Fibroblast of peridontal ligament (primary cell): ENCODE results near the gene MICU1.
"Not testable (repeated sequence)": the region's sequence is repeated elsewhere in the genome, so short reads cannot be mapped to it uniquely, and the experiment has no call there.

Experiments used
- DNase-seq: peaks from one replicate; pipeline ENCODE4 v3.0.0-alpha.2; 2010; ENCODE audit errors: extremely low read depth

MICU1 gene

DNA sequence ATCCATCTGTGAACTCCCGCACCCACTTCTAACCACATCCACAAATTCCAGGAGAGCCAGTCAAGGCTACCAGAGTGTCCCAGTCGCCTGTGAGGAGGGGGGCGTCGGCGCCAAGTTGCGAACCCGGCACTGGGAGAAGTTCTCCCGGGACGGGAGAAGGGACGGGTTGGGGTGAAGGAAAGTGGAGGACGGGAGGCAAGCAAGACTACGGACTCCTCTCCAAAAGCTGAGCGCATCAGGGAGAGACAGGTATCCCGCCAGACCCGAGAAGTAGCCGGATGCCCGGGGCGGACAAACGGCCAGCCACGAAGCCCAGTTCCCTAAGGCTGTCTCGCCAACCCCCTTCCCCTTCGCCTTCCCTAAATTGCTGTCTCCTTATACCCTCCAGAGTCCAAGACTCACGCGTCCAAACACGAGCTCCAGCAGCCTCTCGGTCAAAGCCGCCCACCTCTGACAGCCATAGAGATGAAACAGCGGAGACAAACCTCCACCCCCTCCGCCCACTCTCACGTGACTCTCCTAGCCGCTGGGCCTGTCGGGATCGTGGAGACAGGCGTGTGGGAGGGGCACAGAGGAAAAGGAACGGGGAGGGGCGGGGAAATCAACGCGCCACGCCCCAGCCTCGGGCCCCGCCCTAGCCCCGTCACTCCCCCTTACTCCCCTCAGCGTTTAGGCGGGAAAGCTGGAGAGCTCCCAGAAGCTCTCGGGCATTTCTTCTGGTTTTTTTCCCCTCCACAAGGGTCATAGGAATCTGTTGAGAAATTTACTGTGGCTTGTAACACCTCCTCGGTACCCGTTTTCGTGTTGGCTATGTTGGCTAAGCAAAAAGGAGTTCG, at the start of gene MICU1:
MICU1 (minus strand) TSS at position 472 of the 836 bp plus-strand sequence. CDS start 59,286 bp downstream, outside the sequence.
- DNase-seq, result peak; percentile 91

DNA sequence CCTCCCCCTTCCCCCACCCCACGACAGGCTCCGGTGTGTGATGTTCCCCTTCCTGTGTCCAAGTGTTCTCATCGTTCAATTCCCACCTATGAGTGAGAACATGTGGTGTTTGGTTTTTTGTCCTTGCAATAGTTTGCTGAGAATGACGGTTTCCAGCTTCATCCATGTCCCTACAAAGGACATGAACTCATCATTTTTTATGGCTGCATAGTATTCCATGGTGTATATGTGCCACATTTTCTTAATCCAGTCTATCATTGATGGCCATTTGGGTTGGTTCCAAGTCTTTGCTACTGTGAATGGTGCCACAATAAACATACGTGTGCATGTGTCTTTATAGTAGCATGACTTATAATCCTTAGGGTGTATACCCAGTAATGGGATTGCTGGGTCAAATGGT, 48.3 kb upstream of the MICU1 start:
- DNase-seq, result not testable (repeated sequence)

DNA sequence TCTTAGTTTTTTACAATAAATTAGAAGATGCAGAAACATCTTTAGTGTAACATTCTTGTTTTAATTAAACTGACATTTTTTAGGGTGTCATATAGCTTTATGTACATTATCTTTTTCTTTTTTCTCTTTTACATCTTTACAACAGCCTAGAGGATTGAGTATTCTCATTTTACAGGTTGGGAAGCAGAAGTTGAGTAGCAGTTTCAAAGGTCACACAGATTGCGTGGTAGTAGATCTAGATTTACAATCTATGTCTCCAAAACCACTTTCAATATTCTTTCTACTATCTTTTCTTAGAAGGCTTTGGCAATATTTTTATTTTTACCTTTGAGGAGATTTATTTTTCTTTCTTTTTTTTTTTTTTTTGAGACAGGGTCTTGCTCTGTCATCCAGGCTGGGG, 47.4 kb upstream of the MICU1 start:
- no peak for DNase-seq

- no peak for DNase-seq
These were observed 41.5 kb upstream of the MICU1 start for GRCh38 chr10:72667207-72667864.

DNA sequence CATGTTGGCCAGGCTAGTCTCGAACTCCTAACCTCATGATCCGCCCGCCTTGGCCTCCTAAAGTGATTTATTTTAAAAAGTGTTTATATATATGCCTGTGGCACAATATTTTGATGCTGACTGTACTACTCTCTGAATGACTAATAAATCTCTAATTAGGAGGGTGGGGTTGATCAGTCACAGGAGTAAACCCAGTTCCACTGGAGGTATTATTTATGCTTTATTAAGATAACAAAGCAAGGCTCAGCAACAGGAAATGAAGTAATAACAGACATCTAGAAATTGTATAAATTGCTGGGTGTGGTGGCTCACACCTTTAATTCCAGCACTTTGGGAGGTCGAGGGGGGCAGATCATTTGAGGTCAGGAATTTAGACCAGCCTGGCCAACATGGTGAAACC, 40.0 kb upstream of the MICU1 start:
- DNase-seq, result peak; percentile 11

DNA sequence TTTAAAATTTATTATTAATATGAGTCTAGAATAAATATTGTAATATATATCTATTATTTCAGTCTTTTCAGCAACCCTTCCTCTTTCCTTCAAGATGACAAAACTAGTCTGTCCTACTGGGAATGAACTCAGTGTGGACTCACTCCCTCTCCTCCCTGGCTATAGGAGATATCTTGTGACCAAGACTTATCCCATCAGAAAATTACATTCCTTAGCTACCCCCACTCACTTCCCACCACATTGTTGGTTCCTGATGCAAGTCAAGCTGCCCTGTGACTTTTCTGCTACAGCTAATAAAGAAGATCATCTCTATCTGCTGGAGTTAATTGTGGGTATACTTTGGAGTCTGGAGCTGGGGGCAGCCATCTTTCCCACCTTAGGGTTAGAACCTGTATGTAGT, 38.1 kb upstream of the MICU1 start:
- no peak for DNase-seq

DNA sequence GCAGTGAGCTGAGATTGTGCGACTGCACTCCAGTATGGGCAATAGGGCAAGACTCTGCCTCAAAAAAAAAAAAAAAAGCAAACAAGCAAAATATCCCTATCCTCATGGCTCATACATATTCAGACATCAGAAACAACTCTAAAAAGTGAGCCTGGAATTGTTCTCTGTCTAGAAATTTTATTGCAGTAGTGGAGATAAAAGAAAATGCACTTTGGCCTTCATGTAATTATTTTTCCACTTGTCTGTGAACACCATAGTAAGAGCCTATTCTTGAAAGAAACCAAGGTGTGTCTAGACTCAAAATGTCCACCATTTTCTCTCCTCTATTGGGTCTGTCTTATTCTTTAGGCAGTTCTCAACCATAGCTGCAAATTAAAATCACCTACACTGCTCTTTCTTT, 35.6 kb upstream of the MICU1 start:
- DNase-seq, result no peak

DNA sequence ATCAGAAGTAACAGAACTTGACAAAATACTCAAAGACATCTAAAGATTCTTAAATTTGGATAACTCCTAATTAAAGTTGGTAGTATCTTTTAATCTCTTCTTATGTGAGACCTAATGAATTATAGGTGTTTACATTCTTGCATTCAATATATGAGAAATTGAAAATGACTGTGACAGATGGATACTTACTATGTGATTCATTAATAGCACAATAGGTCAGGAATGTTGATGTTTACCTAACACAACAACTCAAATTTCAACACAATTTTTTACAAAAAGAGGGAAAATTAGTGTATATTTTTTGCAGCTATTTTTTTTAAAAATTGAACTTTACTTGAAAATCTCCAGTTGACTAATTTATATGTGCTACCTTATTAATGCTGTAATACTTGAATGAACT, 34.3 kb upstream of the MICU1 start:
- no peak for DNase-seq

GRCh38 chr10:72659694-72660093, 33.8 kb upstream of the MICU1 start:
- no peak for DNase-seq

DNA sequence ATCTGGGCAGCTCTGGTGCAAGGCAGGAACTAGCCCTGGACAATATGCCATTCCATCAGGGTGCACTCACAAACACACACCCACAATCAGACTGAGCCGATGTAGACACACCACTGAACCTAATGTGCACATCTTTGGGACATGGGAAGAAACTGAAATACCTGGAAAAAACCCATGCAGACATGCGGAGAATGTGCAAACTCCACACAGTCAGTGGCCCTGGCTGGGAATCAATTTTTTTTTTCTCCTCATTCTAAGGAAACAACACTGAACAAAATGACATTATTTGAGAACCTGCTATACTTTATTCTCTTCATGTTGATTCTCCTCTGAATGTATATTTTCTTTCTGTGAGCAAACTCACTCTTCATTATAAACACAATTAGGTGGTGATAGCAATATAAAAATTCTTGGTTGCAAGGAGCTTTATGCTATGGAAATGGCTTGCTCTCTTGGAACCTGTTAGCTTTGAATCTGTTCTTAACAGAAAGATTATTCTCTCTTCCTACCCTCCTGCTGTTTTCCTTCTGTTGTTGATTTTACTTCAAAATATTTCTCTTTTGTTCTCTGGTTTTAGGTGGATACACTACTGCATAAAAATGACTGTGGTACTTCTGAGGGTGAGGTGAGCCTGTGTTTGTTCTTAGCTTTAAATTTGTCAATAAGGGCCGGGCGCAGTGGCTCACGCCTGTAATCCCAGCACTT, 33.0 kb upstream of the MICU1 start:
- DNase-seq, result no peak

DNA sequence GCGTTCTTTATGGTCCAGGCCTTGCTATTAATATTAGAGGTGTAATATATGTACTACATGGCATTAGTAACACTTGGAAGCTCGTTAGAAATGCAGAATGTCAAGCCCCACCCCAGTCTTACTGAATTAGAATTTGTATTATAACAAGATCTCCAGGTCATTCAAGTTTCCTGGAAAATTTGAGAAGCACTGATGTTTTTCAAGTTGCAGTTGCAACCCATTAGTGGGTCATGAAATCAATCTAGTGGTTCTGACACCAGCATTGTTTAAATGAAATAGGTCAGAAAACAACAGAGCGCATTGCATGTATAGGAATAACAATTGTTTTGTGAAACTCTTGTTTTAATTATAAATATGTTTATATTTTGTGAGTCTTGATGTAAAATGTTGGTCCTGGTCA, 28.8 kb upstream of the MICU1 start:
- DNase-seq, result no peak

GRCh38 chr10:72653383-72654096, 27.7 kb upstream of the MICU1 start:
- DNase-seq, result no peak

DNA sequence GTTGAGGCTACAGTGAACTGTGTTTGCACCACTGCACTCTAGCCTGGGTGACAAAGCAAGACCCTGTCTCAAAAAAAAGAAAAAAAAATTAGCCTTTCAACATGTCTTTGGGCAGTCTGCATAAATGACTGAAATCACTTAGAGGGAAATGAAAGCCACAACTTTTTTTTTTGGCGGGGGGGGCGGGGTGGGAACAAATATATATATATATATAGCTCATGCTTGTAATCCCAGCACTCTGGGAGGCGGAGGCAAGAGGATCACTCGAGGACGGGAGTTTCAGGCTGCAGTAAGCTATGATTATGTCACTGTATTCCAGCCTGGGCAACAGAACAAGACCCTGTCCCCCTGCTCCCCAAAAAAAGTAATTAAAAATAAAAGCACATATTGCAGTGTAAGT, 23.4 kb upstream of the MICU1 start:
- DNase-seq, result no peak

DNA sequence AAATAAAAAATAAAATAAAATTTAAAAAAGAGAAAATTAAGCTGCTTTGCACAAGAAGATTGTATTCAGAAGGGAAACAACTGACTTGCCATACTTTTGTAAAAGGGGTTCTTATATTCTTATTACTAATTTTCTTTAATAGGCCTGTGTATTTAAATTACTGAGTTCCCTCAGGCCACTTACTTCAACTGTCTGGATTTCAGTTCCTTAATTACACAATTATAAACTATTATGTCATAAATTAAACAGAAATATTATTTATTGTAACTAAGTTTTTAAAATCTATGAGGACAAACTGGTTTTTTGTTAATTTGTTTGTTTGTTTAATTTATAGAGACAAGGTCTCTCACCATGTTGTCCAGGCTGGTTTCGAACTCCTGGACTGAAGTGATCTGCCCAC, 22.4 kb upstream of the MICU1 start:
- DNase-seq, result no peak

- DNase-seq, result not testable (repeated sequence)
These were observed 21.1 kb upstream of the MICU1 start for GRCh38 chr10:72646971-72647370.

- no peak for DNase-seq
These were observed 19.5 kb upstream of the MICU1 start for GRCh38 chr10:72645263-72645858.

DNA sequence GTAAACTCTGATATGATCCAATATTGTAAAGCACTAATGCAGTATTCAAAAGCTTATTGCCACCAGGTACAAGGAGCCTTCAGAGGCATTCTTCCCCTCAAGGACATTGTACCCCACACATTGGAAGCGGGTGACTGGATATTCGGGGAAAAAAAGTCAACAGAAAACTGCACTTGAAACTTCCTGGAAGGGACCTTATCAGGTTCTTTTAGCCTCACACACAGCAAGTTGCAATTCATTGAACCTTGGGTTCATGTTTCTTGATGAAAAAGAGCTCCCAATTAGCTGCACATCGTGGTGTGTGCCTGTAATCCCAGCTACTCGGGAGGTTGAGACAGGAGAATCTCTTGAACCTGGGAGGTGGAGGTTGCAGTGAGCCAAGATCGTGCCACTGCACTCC, 16.4 kb upstream of the MICU1 start:
- no peak for DNase-seq

DNA sequence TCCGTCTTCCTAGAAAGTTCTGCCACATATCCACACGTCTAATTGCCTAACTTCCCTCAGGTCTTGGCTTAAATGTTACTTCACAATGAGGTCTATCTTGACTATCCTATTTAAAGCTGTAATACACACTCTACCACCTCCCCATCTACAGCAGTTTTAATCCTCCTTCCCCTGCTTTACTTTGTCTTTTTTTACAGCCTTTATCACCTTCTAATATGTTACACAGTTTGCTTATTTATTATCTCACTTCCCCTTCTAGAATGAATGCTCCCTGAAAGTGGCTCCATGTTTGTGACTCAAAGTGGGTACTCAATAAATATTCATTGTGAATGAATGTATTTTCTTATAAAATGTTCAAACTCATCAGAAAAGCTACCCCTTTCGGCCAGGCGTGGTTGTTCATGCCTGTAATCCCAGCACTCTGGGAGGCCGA, 13.6 kb upstream of the MICU1 start:
- no peak for DNase-seq

DNA sequence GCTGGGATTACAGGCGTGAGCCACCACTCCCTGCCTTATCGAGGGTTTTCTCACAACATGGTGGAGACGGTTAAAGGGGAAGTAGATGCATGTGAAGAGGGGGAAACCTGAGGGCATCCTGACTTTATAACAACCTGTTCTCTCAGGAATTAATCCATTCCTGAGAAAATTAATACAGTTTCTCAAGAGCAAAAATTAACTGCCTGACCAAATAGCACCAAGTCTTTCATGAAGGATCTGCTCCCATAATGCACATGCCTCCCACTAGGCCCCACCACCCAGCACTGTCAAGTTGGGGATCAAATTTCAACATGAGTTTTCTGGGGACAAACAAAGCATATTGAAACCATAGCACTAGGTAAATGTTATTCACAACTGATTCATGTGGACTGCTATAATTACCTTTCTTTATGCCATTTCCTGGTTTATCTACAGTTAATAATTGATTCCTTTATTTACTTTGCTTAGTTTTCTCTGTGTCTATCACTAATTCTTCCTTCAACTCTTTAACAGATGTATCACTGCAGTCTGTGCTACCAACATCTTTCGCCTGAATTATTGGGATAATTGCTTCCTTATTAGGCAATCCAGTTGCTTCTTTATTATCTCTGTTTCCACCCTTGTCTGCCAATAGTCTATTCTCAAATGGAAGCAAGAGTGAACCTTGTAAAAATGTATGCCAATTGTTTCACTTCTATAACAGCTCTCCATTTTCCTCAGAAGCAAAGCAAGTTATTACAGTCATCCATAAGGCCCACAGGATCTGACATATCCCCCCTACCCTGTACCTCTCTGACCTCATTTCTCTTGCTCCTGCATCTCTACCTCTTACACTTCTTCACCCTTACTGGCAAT, 12.9 kb upstream of the MICU1 start:
- no peak for DNase-seq

GRCh38 chr10:72637398-72637857, 11.5 kb upstream of the MICU1 start:
- DNase-seq, result peak; percentile 73

DNA sequence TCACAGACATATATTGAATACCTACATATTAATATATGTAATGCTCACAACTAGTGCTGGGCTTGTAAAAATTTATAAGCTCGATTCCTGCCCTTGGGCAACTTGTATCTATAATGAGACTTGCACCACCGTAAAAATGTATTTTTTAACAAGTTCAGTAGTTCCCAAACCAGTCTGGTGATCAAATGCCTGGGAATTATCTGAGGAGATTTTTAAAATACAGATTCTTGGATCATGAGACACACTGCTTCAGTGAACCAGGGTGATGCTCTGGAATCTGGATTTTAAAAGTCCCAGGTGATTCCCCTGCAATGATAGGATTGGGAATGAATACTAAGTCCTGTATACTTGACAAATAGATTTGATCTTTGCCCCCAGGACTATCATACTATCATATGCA, 4.3 kb upstream of the MICU1 start:
- DNase-seq, result no peak
